IMR-90 (cell line): ENCODE results near the gene PXDC1.

Experiments used
- BHLHE40 ChIP-seq: fragments of 150-350 bp; IDR thresholded peaks from 2 replicates; pipeline ENCODE4 v1.6.1; 2016; ENCODE audit warnings: mild to moderate bottlenecking, low read depth, low read length
- CEBPB ChIP-seq: IDR thresholded peaks from 2 replicates; pipeline ENCODE4 v1.6.1; 2012; ENCODE audit warnings: low read depth, low read length, improper control_type of control experiment
- CTCF ChIP-seq: conservative IDR thresholded peaks from 2 replicates; pipeline ENCODE4 v1.5.1; 2012; ENCODE audit warnings: mild to moderate bottlenecking, low read depth, low read length, improper control_type of control experiment
- ELK1 ChIP-seq: fragments of 150-350 bp; IDR thresholded peaks from 2 replicates; pipeline ENCODE4 v1.6.1; 2016; ENCODE audit warnings: low read depth, mild to moderate bottlenecking, low read length, moderate library complexity, borderline replicate concordance
- FOS ChIP-seq: fragments of 150-350 bp; IDR thresholded peaks from 2 replicates; pipeline ENCODE4 v1.6.1; 2016; ENCODE audit warnings: low read depth, low read length
- MAZ ChIP-seq: IDR thresholded peaks from 2 replicates; pipeline ENCODE4 v1.6.1; 2012; ENCODE audit warnings: low read depth, mild to moderate bottlenecking, low read length, improper control_type of control experiment, moderate library complexity, borderline replicate concordance
- MXI1 ChIP-seq: IDR thresholded peaks from 2 replicates; pipeline ENCODE4 v1.6.1; 2012; ENCODE audit warnings: low read depth, mild to moderate bottlenecking, low read length, moderate library complexity, borderline replicate concordance
- POLR2A ChIP-seq: IDR thresholded peaks from 2 replicates; pipeline ENCODE4 v1.6.1; 2012; ENCODE audit warnings: mild to moderate bottlenecking, low read depth, low read length
- RAD21 ChIP-seq: IDR thresholded peaks from 2 replicates; pipeline ENCODE4 v1.6.1; 2012; ENCODE audit warnings: low read length, improper control_type of control experiment
- RCOR1 ChIP-seq: IDR thresholded peaks from 2 replicates; pipeline ENCODE4 v1.6.1; 2012; ENCODE audit warnings: mild to moderate bottlenecking, low read length, improper control_type of control experiment; ENCODE audit not compliant: insufficient replicate concordance
- RFX5 ChIP-seq: IDR thresholded peaks from 2 replicates; pipeline ENCODE4 v1.8.0; 2012; ENCODE audit warnings: low read depth, mild to moderate bottlenecking, low read length, moderate library complexity
- USF2 ChIP-seq: fragments of 150-350 bp; IDR thresholded peaks from 2 replicates; pipeline ENCODE4 v1.6.1; 2017; ENCODE audit warnings: mild to moderate bottlenecking, antibody characterized with exemption, low read length, low read depth

- TF ChIP-seq ELK1 (no peak), CTCF (no peak), POLR2A (no peak), CEBPB (no peak), BHLHE40 (no peak), RCOR1 (no peak), MXI1 (no peak), RFX5 (no peak), RAD21 (no peak), USF2 (no peak), FOS (no peak), MAZ (no peak)
Observed at GRCh38 chr6:3785745-3786098, 34.2 kb upstream of the PXDC1 start.
